DOHH2 (cell line): ENCODE measurements around the gene RPS6KA2.

Experiments
- H3F3A ChIP-seq: fragments of 200-600 bp; sonication (generic), shearing (Covaris generic); 2 replicates; pipeline ENCODE4 v1.6.0; 2016; ENCODE audit warnings: antibody characterized with exemption, mild to moderate bottlenecking; ENCODE audit not compliant: control insufficient read depth, insufficient read depth
- H3K27ac ChIP-seq: fragments of 200-600 bp; sonication (generic); 2 replicates; pipeline ENCODE4 v1.5.1; 2014; ENCODE audit warnings: low read depth, mild to moderate bottlenecking, low read length, moderate library complexity
- H3K27me3 ChIP-seq: fragments of 200-600 bp; sonication (generic); 2 replicates; pipeline ENCODE4 v1.6.1; 2014; ENCODE audit warnings: mild to moderate bottlenecking, low read length, mixed read lengths; ENCODE audit not compliant: control insufficient read depth
- H3K36me3 ChIP-seq: fragments of 200-600 bp; sonication (generic); 2 replicates; pipeline ENCODE4 v1.6.1; 2014; ENCODE audit warnings: mild to moderate bottlenecking, low read length, moderate library complexity, mixed read lengths; ENCODE audit not compliant: control insufficient read depth
- H3K4me1 ChIP-seq: fragments of 200-600 bp; sonication (generic); 2 replicates; pipeline ENCODE4 v1.6.1; 2014; ENCODE audit warnings: mild to moderate bottlenecking, low read length, mixed read lengths; ENCODE audit not compliant: control insufficient read depth
- H3K4me2 ChIP-seq: fragments of 200-600 bp; sonication (generic); 2 replicates; pipeline ENCODE4 v1.6.0; 2014; ENCODE audit warnings: mild to moderate bottlenecking, low read length, moderate library complexity
- H3K4me3 ChIP-seq: fragments of 200-600 bp; sonication (generic); 2 replicates; pipeline ENCODE4 v1.5.1; 2014; ENCODE audit warnings: mild to moderate bottlenecking, low read length, mixed read lengths
- H3K79me2 ChIP-seq: fragments of 200-600 bp; sonication (generic); 2 replicates; pipeline ENCODE4 v1.6.1; 2014; ENCODE audit warnings: mild to moderate bottlenecking, low read length, mixed read lengths; ENCODE audit not compliant: control insufficient read depth
- H3K9me2 ChIP-seq: fragments of 200-600 bp; sonication (generic); replicated peaks from 2 replicates; pipeline ENCODE4 v1.6.1; 2014; ENCODE audit warnings: mild to moderate bottlenecking, low read length, mixed read lengths; ENCODE audit not compliant: control insufficient read depth
- H3K9me3 ChIP-seq: fragments of 200-600 bp; sonication (generic); 2 replicates; pipeline ENCODE4 v1.6.1; 2014; ENCODE audit warnings: antibody characterized with exemption, low read length, mixed read lengths; ENCODE audit not compliant: control insufficient read depth, insufficient read depth
- H4K20me1 ChIP-seq: fragments of 200-600 bp; sonication (generic); 2 replicates; pipeline ENCODE4 v1.6.0; 2014; ENCODE audit warnings: low read depth, mild to moderate bottlenecking, antibody characterized with exemption, low read length, moderate library complexity; ENCODE audit not compliant: control insufficient read depth, insufficient read depth
- CTCF ChIP-seq: fragments of 200-600 bp; sonication (generic); IDR thresholded peaks from one replicate; pipeline ENCODE4 v1.5.1; 2014; ENCODE audit warnings: antibody characterized with exemption, mild to moderate bottlenecking, low read depth, low read length; ENCODE audit not compliant: poor library complexity, severe bottlenecking
- EZH2phosphoT487 ChIP-seq: fragments of 200-600 bp; sonication (generic); IDR thresholded peaks from 2 replicates; pipeline ENCODE4 v1.6.1; 2017; ENCODE audit warnings: borderline replicate concordance, mild to moderate bottlenecking, antibody characterized with exemption, low read length, moderate library complexity, mixed read lengths

Gene RPS6KA2

GRCh38 chr6:166626177-166627032 lies 646 bp downstream of the RPS6KA2 start:
- H3K4me3 ChIP-seq = peak overlapping the region; percentile 70

GRCh38 chr6:166625356-166625755 lies 1.7 kb downstream of the RPS6KA2 start:
- Histone ChIP-seq H3K4me2 (no peak overlapping the region), H3K9me3 (no peaks in the 10 kb centered on the region), H3K4me1 (peaks cover 20% of the 10 kb centered on the region), H3K79me2 (no peaks in the 10 kb centered on the region), H3F3A (peaks cover 5% of the 10 kb centered on the region; the same call in 1 of the 2 replicates), H3K27me3 (peaks cover 42% of the 10 kb centered on the region), H3K36me3 (no peaks in the 10 kb centered on the region), H3K4me3 (no peak overlapping the region), H3K9me2 (no peaks in the 10 kb centered on the region), H4K20me1 (no peaks in the 10 kb centered on the region), H3K27ac (no peak overlapping the region)
- TF ChIP-seq EZH2phosphoT487 = no peak
- TF ChIP-seq CTCF = no peak

More at GRCh38 chr6:166626177-166627032, 646 bp downstream of the RPS6KA2 start:
- Histone ChIP-seq H3K27me3 (peaks cover 42% of the 10 kb centered on the region), H4K20me1 (no peaks in the 10 kb centered on the region), H3K9me3 (no peaks in the 10 kb centered on the region), H3K36me3 (no peaks in the 10 kb centered on the region), H3K9me2 (no peaks in the 10 kb centered on the region), H3K27ac (no peak overlapping the region), H3K4me1 (peaks cover 23% of the 10 kb centered on the region), H3K79me2 (no peaks in the 10 kb centered on the region), H3F3A (peaks cover 5% of the 10 kb centered on the region; the same call in 1 of the 2 replicates), H3K4me2 (peak overlapping the region; percentile 86)
- TF ChIP-seq EZH2phosphoT487 (0 out of 2 replicates have a peak, but pooled peaks have one; percentile 15), CTCF (no peak)

- H4K20me1 ChIP-seq = no peaks in the 10 kb centered on the region
- H3K36me3 ChIP-seq = no peaks in the 10 kb centered on the region
- H3K79me2 ChIP-seq = no peaks in the 10 kb centered on the region
- H3K4me1 ChIP-seq = peaks cover 20% of the 10 kb centered on the region
- H3K9me2 ChIP-seq = no peaks in the 10 kb centered on the region
- no peaks in the 10 kb centered on the region for H3K9me3 ChIP-seq
- no peak overlapping the region for H3K27ac ChIP-seq
- TF ChIP-seq EZH2phosphoT487 = no peak
- TF ChIP-seq CTCF = no peak
- peaks cover 33% of the 10 kb centered on the region for H3K27me3 ChIP-seq
- H3K4me2 ChIP-seq = no peak overlapping the region
- H3K4me3 ChIP-seq = no peak overlapping the region
- peaks cover 5% of the 10 kb centered on the region; the same call in 1 of the 2 replicates for H3F3A ChIP-seq
Measured at GRCh38 chr6:166624275-166624674, 2.8 kb downstream of the RPS6KA2 start.
